Neural crest cell (in vitro differentiated cells): ENCODE data around the gene GNPNAT1. TPM values are rescaled to one million over a fixed set of nuclear protein-coding genes. Genes with fewer than 3 reads are reported as not detected.

Experiments
- DNase-seq: peaks from one replicate; pipeline ENCODE4 v3.0.0; 2021; ENCODE audit warnings: low read depth, mixed read lengths, low spot score
- H3K27ac Mint-ChIP-seq: one replicate; pipeline ENCODE4 v1.8.0; 2021; ENCODE audit warnings: mild to moderate bottlenecking, mixed read lengths; ENCODE audit not compliant: unreplicated experiment
- H3K27me3 Mint-ChIP-seq: 2 replicates; pipeline ENCODE4 v1.8.0; 2021; ENCODE audit warnings: low read depth, mild to moderate bottlenecking, mixed read lengths
- H3K36me3 Mint-ChIP-seq: 2 replicates; pipeline ENCODE4 v1.8.0; 2021; ENCODE audit warnings: low read depth, mild to moderate bottlenecking, mixed read lengths
- H3K4me1 Mint-ChIP-seq: 2 replicates; pipeline ENCODE4 v1.8.0; 2021; ENCODE audit warnings: mixed read lengths
- H3K4me3 Mint-ChIP-seq: one replicate; pipeline ENCODE4 v1.8.0; 2021; ENCODE audit warnings: mild to moderate bottlenecking, mixed read lengths
- H3K9me3 Mint-ChIP-seq: 2 replicates; pipeline ENCODE4 v1.8.0; 2021; ENCODE audit warnings: mixed read lengths
- total RNA-seq: library from RNA; stranded (reverse); gene quantifications from 2 replicates; pipeline ENCODE4 v1.2.1, GENCODE V29; 2021
- TF ChIP-seq, protein P1 (sequence below): fragments of 200-600 bp; sonication (generic); conservative IDR thresholded peaks from 2 replicates; pipeline ENCODE4 v1.5.0; 2021; ENCODE audit warnings: antibody characterized with exemption, mild to moderate bottlenecking

GNPNAT1 gene
- total RNA-seq, 1 donor from 2014 or later: 27.9 TPM

DNA sequence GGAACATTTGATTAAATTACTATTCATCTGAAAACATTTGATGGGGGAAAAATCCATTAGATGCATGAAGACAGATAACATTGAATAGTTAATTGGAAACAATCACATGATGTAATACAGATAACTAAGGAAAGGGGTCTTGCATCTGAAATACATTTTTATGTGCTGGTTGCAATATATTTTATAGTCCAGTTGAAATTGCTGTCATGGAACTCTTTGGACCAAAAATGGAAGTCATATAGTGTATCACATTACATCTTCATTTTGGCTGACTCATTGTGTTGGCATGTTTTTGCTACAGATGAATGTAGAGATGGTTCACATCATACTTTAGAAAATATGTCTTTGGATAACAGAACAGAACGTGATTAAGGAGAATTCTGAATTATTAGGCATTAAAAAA, 43.0 kb upstream of the GNPNAT1 start:
- Mint-ChIP-seq H3K4me3 (no peak overlapping the region), H3K27me3 (no peaks in the 10 kb centered on the region), H3K27ac (no peak overlapping the region), H3K9me3 (no peaks in the 10 kb centered on the region), H3K36me3 (no peaks in the 10 kb centered on the region), H3K4me1 (peaks cover 18% of the 10 kb centered on the region)
- DNase-seq: no peak
- TF ChIP-seq, protein P1, sequence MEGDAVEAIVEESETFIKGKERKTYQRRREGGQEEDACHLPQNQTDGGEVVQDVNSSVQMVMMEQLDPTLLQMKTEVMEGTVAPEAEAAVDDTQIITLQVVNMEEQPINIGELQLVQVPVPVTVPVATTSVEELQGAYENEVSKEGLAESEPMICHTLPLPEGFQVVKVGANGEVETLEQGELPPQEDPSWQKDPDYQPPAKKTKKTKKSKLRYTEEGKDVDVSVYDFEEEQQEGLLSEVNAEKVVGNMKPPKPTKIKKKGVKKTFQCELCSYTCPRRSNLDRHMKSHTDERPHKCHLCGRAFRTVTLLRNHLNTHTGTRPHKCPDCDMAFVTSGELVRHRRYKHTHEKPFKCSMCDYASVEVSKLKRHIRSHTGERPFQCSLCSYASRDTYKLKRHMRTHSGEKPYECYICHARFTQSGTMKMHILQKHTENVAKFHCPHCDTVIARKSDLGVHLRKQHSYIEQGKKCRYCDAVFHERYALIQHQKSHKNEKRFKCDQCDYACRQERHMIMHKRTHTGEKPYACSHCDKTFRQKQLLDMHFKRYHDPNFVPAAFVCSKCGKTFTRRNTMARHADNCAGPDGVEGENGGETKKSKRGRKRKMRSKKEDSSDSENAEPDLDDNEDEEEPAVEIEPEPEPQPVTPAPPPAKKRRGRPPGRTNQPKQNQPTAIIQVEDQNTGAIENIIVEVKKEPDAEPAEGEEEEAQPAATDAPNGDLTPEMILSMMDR: no peak

DNA sequence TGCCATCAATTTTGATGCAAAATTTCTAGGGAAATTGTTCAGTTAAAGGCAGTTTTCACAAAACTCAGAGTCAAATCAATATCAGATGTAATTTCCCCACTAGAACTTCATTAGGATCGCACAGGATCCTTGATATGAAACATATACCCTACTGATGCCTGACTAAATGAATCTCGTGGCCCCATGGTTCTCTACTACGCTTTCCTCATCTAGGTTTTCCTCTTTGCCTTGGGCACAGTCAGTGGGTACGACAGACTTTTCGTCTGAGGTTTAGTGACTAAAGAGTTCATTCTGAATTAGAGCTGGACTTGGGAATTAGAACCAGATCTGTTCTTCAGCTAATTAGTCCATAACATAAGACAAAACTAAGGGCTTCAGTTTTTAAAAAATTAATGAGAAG, 42.5 kb upstream of the GNPNAT1 start:
- no peaks in the 10 kb centered on the region for H3K36me3 Mint-ChIP-seq
- TF ChIP-seq, protein P1: no peak
- DNase-seq: no peak
- H3K9me3 Mint-ChIP-seq: no peaks in the 10 kb centered on the region
- no peaks in the 10 kb centered on the region for H3K27me3 Mint-ChIP-seq
- no peak overlapping the region for H3K27ac Mint-ChIP-seq
- H3K4me3 Mint-ChIP-seq: no peak overlapping the region
- H3K4me1 Mint-ChIP-seq: peaks cover 18% of the 10 kb centered on the region

DNA sequence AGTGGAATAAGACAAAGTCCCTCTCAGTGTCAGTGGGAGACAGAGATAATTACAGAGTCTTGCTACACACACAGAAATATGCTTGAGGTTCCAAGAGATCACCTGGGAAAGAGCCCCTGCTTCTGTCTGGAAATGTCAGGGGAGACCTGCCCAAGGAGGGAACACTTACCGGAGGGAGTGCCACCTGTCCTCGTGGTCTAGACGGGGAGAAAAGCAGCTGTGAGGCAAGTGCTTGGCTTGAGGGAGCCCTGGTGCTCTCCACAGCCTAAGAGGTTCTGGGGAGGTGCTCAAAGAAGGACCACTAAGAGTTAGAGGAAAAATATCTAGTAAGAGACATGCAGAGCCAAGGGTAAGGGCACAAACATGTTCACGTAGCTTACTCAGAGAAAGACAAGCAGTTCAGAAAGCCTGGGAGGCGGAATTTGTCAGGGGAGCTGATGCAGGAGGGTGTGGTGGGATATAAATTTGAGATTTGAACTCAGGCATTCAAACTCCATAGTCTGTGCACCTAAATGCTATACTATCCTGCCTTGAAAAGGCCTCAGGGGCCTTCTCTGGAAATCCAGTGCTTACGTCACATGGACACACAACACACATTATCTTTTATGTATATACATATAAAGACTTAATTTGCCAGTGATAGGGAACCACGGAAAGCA, 38.2 kb upstream of the GNPNAT1 start:
- Mint-ChIP-seq H3K4me1 (peaks cover 10% of the 10 kb centered on the region), H3K27ac (no peak overlapping the region), H3K27me3 (no peaks in the 10 kb centered on the region), H3K36me3 (no peaks in the 10 kb centered on the region), H3K4me3 (no peak overlapping the region), H3K9me3 (no peaks in the 10 kb centered on the region)
- TF ChIP-seq, protein P1: no peak
- no peak for DNase-seq

DNA sequence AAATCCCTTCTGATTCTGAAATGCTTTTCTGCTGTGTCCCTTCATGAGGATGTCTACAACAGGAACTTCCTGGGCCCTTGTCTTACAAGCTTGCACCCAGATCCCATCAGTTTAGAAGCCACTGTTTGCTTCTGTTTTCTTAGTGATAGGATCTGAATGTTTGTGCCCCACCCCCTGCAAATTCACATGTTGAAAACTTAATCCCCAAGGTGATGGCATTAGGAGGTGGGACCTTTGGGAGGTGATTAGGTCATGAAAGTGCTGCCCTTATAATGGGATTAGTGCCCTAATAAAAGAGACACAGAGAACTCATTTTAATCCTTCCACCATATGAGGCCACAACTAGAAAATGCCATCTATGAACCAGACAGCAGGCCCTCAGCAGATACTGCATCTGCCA, 36.0 kb upstream of the GNPNAT1 start:
- Mint-ChIP-seq H3K27me3 (no peaks in the 10 kb centered on the region), H3K4me3 (no peak overlapping the region)

DNA sequence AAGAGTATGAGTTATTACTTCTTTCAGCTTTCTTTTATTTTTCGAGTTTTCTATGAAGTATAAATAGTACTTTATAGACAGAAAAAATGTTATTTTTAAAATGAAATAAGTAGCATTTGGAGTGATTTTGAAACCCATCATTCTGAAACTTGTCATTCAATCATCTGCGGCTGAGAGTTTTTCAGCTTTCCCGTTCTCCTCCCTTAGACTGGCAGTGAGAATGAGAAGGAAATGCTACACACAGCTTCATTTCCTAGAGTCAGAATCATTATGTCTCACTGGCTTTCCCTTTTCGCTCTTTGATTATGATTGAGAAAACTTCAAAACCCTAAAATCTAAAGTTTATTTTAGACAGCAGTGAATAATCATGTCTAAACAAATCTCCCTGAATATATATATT, 33.7 kb upstream of the GNPNAT1 start:
- Mint-ChIP-seq H3K4me3 (no peak overlapping the region), H3K4me1 (no peaks in the 10 kb centered on the region), H3K27me3 (no peaks in the 10 kb centered on the region), H3K27ac (no peak overlapping the region), H3K9me3 (no peaks in the 10 kb centered on the region), H3K36me3 (no peaks in the 10 kb centered on the region)
- DNase-seq: no peak
- TF ChIP-seq, protein P1: no peak

More for the DNA sequence above, 36.0 kb upstream of the GNPNAT1 start:
- H3K36me3 Mint-ChIP-seq: no peaks in the 10 kb centered on the region
- TF ChIP-seq, protein P1: no peak
- H3K4me1 Mint-ChIP-seq: peaks cover 10% of the 10 kb centered on the region
- H3K27ac Mint-ChIP-seq: no peak overlapping the region
- H3K9me3 Mint-ChIP-seq: no peaks in the 10 kb centered on the region
- DNase-seq: no peak
